ENCODE results near the gene MCL1.

The MCL1 gene

GRCh38 chr1:150535511-150536287 is 43.7 kb downstream of the MCL1 start:
- DNase-seq (ENCODE audit: low spot score), result no peak
- in situ Hi-C loops (cut with MboI; ENCODE audit: low pct_unique_long_range_greater_than_20kb, low sequenced_read_pairs, unreplicated experiment), result loop anchor here (10.0 to 25.0 kb wide), 2 partner anchors 71 to 273 kb away; partner anchors contain the start of genes APH1A, C1orf54 and CA14
- TF ChIP-seq CTCF (IDR thresholded peaks at IDR 0.05; ENCODE audit: extremely low read depth, insufficient read depth, missing control alignments), result no peak

- in situ Hi-C loops (cut with MboI; ENCODE audit: low pct_unique_long_range_greater_than_20kb, low sequenced_read_pairs, unreplicated experiment), result loop anchor here (10.0 to 25.0 kb wide), 2 partner anchors 69 to 272 kb away; partner anchors contain the start of genes APH1A, C1orf54 and CA14
- no peak for DNase-seq (ENCODE audit: low spot score)
- no peak for TF ChIP-seq CTCF (IDR thresholded peaks at IDR 0.05; ENCODE audit: extremely low read depth, insufficient read depth, missing control alignments)
Measured at GRCh38 chr1:150534002-150534401, 45.4 kb downstream of the MCL1 start.

GRCh38 chr1:150532860-150533259 is 46.5 kb downstream of the MCL1 start:
- no peak for TF ChIP-seq CTCF (IDR thresholded peaks at IDR 0.05; ENCODE audit: extremely low read depth, insufficient read depth, missing control alignments)
- no peak for DNase-seq (ENCODE audit: low spot score)
- in situ Hi-C loops (cut with MboI; ENCODE audit: low pct_unique_long_range_greater_than_20kb, low sequenced_read_pairs, unreplicated experiment), result loop anchor here (10.0 to 25.0 kb wide), 2 partner anchors 68 to 271 kb away; partner anchors contain the start of genes APH1A, C1orf54 and CA14

GRCh38 chr1:150530491-150531159 is 48.8 kb downstream of the MCL1 start:
- DNase-seq (ENCODE audit: low spot score), result no peak
- in situ Hi-C loops (cut with MboI; ENCODE audit: low pct_unique_long_range_greater_than_20kb, low sequenced_read_pairs, unreplicated experiment), result loop anchor here (10.0 to 25.0 kb wide), 2 partner anchors 66 to 268 kb away; partner anchors contain the start of genes APH1A, C1orf54 and CA14
- no peak for TF ChIP-seq CTCF (IDR thresholded peaks at IDR 0.05; ENCODE audit: extremely low read depth, insufficient read depth, missing control alignments)

- in situ Hi-C loops (cut with MboI; ENCODE audit: low pct_unique_long_range_greater_than_20kb, low sequenced_read_pairs, unreplicated experiment), result loop anchor here (25.0 kb wide), 1 partner anchor 267 kb away; the partner anchor contains the start of genes APH1A, C1orf54 and CA14
- no peak for TF ChIP-seq CTCF (IDR thresholded peaks at IDR 0.05; ENCODE audit: extremely low read depth, insufficient read depth, missing control alignments)
- no peak for DNase-seq (ENCODE audit: low spot score)
Measured at GRCh38 chr1:150529017-150529416, 50.4 kb downstream of the MCL1 start.

GRCh38 chr1:150528196-150528595 is 51.2 kb downstream of the MCL1 start:
- no peak for DNase-seq (ENCODE audit: low spot score)
- TF ChIP-seq CTCF (IDR thresholded peaks at IDR 0.05; ENCODE audit: extremely low read depth, insufficient read depth, missing control alignments), result no peak
- in situ Hi-C loops (cut with MboI; ENCODE audit: low pct_unique_long_range_greater_than_20kb, low sequenced_read_pairs, unreplicated experiment), result loop anchor here (25.0 kb wide), 1 partner anchor 266 kb away; the partner anchor contains the start of genes APH1A, C1orf54 and CA14

All from GM13977 (cell line).